22Rv1 (cell line): Measurements from ENCODE around the gene CCDC106.

Source experiments
- H3K27ac ChIP-seq: fragments of 450-650 bp; 2 replicates; pipeline ENCODE4 v1.5.1; 2017
- ZFX ChIP-seq: fragments of 450-650 bp; IDR thresholded peaks from 2 replicates; pipeline ENCODE4 v1.6.1; 2017; ENCODE audit warnings: antibody characterized with exemption, borderline replicate concordance
- TF ChIP-seq, protein P1 (sequence below): fragments of 450-650 bp; IDR thresholded peaks from 2 replicates; pipeline ENCODE4 v1.5.1; 2017; ENCODE audit warnings: mild to moderate bottlenecking

CCDC106 gene

GRCh38 chr19:55640043-55640576 is 7.9 kb upstream of the CCDC106 start:
- peak overlapping the region; percentile 97 for H3K27ac ChIP-seq
- TF ChIP-seq, protein P1, sequence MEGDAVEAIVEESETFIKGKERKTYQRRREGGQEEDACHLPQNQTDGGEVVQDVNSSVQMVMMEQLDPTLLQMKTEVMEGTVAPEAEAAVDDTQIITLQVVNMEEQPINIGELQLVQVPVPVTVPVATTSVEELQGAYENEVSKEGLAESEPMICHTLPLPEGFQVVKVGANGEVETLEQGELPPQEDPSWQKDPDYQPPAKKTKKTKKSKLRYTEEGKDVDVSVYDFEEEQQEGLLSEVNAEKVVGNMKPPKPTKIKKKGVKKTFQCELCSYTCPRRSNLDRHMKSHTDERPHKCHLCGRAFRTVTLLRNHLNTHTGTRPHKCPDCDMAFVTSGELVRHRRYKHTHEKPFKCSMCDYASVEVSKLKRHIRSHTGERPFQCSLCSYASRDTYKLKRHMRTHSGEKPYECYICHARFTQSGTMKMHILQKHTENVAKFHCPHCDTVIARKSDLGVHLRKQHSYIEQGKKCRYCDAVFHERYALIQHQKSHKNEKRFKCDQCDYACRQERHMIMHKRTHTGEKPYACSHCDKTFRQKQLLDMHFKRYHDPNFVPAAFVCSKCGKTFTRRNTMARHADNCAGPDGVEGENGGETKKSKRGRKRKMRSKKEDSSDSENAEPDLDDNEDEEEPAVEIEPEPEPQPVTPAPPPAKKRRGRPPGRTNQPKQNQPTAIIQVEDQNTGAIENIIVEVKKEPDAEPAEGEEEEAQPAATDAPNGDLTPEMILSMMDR = peak; percentile 65
- TF ChIP-seq ZFX = no peak

DNA sequence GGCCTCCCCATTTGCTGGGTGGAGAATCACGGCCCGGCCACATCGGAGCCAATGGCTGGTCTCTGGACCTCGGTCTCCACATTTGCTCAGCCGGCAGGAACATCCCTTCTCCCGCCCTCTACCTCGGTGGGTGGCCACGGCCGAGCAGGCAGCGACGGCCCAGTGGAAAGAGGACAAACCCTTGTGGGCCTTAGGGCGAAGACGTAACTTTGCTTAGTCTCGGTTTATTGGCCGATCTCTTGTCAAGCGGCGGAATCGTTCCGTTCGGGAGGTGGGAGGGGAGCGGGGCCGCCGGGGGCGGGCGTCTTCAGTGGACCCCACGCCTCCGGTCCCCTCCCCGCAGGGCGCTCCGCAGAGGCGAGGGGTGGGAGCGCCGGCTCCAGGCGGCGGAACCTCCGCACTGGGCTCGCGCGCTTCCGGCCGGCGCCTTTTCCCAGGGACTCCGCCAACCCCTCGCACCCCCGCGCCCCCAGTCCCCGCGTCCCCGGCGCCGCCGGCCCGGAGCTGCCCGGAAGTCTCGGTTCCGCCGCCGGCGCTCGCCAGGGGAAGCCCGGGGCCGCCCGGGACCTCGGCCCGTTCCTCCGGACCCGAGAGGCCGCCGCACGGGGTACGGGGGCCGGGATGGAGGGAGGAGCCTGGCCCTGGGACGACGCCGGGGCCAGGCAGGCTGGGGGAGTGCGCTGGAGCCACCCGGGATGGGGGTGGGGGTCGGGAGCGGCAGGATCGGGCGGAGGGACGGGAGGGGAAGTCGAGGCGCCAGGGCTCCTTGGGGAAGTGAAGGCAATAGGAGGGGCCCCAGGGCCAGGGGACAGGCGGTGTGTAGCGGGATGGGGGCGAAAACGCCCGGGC is 7.2 kb upstream of the CCDC106 start, which contains the start of gene ZNF580:
Gene ZNF580, plus strand, starts transcription at position 426 of the 849 bp plus-strand sequence. CDS start 1,507 bp downstream, outside the sequence.
- TF ChIP-seq, protein P1 = no peak
- no peak for TF ChIP-seq ZFX
- H3K27ac ChIP-seq = peak within 1 kb of the TSS; percentile 97

DNA sequence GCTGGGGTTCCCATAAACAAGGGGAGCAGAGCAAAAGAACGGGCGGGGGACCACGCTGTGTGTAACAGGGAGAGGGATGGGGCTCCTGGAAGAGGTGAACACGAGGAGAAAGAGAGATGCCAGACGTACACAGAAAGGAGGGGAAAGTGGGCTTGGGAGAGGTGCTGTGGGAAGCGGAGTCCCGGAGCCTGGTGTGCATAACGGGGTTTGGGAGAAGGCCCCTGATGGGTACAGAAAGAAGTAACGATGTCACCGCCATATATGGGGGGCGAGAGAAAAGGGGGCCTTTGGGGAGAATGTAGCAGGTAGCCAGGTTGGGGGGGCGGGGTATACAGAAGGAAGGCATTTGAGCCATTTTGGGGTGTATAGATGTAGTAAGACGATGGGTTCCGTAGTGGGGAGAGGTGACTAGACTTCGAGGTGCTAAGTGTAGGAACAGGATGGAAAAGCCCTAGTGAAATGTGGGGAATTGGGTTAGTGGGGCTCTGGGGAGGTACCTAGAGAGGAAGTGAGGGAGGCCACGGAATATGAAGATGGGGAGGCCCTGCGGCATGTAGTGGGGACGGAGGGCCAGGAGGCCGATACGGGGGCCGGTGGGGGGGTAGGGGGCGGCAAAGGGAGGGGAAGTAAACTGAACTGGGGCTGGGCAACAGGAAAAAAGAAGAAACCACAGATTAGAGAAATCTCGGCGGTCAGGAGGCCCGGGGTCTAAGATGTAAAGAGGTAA is 6.4 kb upstream of the CCDC106 start:
- H3K27ac ChIP-seq = peak overlapping the region; percentile 97
- TF ChIP-seq, protein P1 = no peak
- no peak for TF ChIP-seq ZFX

- TF ChIP-seq, protein P1 = no peak
- no peak for TF ChIP-seq ZFX
- H3K27ac ChIP-seq = peak overlapping the region; percentile 97
Measured at GRCh38 chr19:55642153-55643002, 5.6 kb upstream of the CCDC106 start.

DNA sequence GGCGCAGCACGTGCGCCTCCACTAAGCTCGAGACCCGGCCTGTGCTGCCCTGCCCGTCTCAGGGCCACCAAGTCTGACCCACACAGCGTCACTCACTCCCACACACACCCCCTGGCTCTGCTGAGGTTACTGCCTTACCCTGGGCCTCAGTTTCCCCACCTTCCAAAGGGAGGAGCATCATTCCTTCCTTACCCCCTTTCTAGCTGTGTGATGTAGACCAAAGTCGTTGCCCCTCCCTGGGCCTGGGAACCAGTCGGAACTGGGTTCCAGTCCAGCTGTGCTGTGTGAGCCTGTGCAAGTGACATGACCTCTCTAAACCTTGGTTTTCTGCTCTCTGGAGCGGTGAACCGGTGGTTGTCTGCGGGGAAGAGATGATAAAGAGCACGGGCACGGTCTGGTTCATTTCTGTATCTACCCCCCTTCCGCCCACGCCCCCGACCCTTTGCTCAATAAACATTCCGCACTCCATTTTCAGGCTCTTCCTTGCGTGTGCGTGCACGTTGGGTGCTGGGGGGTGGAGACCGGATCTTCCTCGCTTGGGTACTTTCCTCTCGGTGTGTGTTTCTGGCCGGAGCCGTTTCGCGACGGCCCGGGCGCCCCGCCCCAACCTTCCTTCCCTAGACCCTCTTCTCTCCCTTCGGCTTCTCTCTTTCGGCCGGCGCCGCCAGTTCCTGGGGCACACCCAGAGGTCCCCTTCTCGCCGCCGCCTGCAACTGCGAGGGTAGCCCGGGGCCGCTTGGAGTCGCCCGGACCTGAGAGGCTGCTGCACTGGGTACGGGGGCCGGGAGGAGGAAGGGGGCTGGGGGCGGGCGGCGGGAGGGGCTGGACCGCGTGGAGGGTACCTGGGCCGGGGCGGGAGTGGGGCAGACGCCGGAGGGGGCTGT is 4.8 kb upstream of the CCDC106 start, which contains the start of gene ZNF581:
Gene ZNF581, plus strand, starts transcription at position 647 of the 884 bp plus-strand sequence. CDS start 923 bp downstream, outside the sequence.
- TF ChIP-seq, protein P1 = no peak
- no peak for TF ChIP-seq ZFX
- peak within 1 kb of the TSS; percentile 97 for H3K27ac ChIP-seq

DNA sequence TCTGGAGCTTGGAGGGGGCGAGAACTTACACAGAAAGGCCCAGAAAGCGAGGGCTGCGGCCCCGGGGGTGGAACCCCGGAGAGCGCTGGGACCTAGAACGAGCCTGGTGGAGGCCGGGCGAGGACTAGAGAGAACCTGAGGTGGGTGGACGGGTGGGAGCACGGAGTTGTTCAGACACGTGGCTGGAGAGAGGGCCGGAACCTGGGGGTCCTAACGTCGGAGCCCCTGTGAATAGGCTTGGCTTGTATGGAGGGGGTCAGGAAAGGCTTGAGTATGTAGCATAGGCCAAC is 4.2 kb upstream of the CCDC106 start:
- TF ChIP-seq, protein P1 = no peak
- peak overlapping the region; percentile 97 for H3K27ac ChIP-seq
